Osteocyte (in vitro differentiated cells): ENCODE measurements around the gene APOL3. TPM values are rescaled to one million over a fixed set of nuclear protein-coding genes. Genes with fewer than 3 reads are reported as not detected.
A peak's percentile ranks its signal among the peaks of the same experiment; 100 is the strongest.
"Not testable (repeated sequence)": the region's sequence is repeated elsewhere in the genome, so short reads cannot be mapped to it uniquely, and the experiment has no call there.

ENCODE experiments used
- DNase-seq: peaks from one replicate; pipeline ENCODE4 v3.0.0; 2021; ENCODE audit warnings: mixed read lengths; ENCODE audit not compliant: unreplicated experiment; ENCODE audit errors: extremely low spot score
- H3K27ac Mint-ChIP-seq: one replicate; pipeline ENCODE4 v1.8.0; 2021; ENCODE audit warnings: mild to moderate bottlenecking, mixed read lengths; ENCODE audit not compliant: unreplicated experiment
- H3K27me3 Mint-ChIP-seq: one replicate; pipeline ENCODE4 v1.8.0; 2021; ENCODE audit warnings: mixed read lengths; ENCODE audit not compliant: unreplicated experiment
- H3K36me3 Mint-ChIP-seq: one replicate; pipeline ENCODE4 v1.8.0; 2021; ENCODE audit warnings: mixed read lengths; ENCODE audit not compliant: unreplicated experiment
- H3K4me1 Mint-ChIP-seq: one replicate; pipeline ENCODE4 v1.8.0; 2021; ENCODE audit warnings: mixed read lengths; ENCODE audit not compliant: unreplicated experiment
- H3K4me3 Mint-ChIP-seq: one replicate; pipeline ENCODE4 v1.8.0; 2021; ENCODE audit warnings: mild to moderate bottlenecking, moderate library complexity, mixed read lengths; ENCODE audit not compliant: unreplicated experiment
- H3K9me3 Mint-ChIP-seq: one replicate; pipeline ENCODE4 v1.8.0; 2021; ENCODE audit warnings: mixed read lengths; ENCODE audit not compliant: unreplicated experiment
- long read RNA-seq: library from polyadenylated mRNA; unstranded; transcript quantifications from one replicate; pipeline ENCODE4 v2.0.0, GENCODE V29; 2021
- total RNA-seq: library from RNA; stranded (reverse); gene quantifications from 2 replicates; pipeline ENCODE4 v1.2.1, GENCODE V29; 2021
- TF ChIP-seq, protein P1 (sequence below): fragments of 200-600 bp; sonication (generic); IDR thresholded peaks from 2 replicates; pipeline ENCODE4 v1.5.0; 2021; ENCODE audit warnings: antibody characterized with exemption, mild to moderate bottlenecking, moderate library complexity

The APOL3 gene, protein sequence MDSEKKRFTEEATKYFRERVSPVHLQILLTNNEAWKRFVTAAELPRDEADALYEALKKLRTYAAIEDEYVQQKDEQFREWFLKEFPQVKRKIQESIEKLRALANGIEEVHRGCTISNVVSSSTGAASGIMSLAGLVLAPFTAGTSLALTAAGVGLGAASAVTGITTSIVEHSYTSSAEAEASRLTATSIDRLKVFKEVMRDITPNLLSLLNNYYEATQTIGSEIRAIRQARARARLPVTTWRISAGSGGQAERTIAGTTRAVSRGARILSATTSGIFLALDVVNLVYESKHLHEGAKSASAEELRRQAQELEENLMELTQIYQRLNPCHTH
- 10.1 and 10.8 TPM in 2 replicates for total RNA-seq
- long read RNA-seq, transcript APOL3-201 (3 exons, 2,117 nt), result minor isoform, 7 of 57 reads
- long read RNA-seq, transcript APOL3-205 (4 exons, 2,214 nt), result major isoform, 27 of 57 reads
- long read RNA-seq, partial matches to known transcripts, result 10 of 57 reads
- long read RNA-seq, other reads (novel, unspliced or antisense), result 5 of 57 reads

DNA sequence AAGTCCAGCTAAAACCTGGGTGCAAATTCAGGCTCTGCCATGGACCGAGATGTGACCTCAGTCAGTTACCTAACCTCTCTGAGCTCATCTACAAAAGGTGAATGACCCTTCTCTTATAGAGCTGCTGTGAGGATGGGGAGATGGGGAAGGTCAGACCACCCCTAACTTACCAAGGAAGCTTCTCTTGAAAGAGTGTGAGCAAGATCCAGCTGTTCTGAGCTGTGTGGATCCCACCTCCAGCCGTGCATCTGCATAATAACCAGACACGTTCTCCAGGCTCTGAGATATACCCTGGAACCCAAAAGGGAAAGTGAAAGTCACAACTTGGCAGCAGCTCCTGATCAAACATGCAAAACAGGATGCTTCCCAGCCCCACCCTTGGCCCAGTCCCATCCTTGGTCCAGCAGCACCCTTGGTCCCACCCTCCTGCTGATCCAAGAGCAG, at the start of gene APOL3:
APOL3 (minus strand) TSS at position 257 of the 444 bp plus-strand sequence. CDS start 11,700 bp downstream, outside the sequence.
- H3K9me3 Mint-ChIP-seq, result no peaks in the 10 kb centered on the region
- H3K4me1 Mint-ChIP-seq, result peaks cover 44% of the 10 kb centered on the region
- peak within 1 kb of the TSS; percentile 35 for H3K4me3 Mint-ChIP-seq
- H3K36me3 Mint-ChIP-seq, result no peaks in the 10 kb centered on the region
- peaks cover 25% of the 10 kb centered on the region for H3K27me3 Mint-ChIP-seq
- TF ChIP-seq, protein P1, sequence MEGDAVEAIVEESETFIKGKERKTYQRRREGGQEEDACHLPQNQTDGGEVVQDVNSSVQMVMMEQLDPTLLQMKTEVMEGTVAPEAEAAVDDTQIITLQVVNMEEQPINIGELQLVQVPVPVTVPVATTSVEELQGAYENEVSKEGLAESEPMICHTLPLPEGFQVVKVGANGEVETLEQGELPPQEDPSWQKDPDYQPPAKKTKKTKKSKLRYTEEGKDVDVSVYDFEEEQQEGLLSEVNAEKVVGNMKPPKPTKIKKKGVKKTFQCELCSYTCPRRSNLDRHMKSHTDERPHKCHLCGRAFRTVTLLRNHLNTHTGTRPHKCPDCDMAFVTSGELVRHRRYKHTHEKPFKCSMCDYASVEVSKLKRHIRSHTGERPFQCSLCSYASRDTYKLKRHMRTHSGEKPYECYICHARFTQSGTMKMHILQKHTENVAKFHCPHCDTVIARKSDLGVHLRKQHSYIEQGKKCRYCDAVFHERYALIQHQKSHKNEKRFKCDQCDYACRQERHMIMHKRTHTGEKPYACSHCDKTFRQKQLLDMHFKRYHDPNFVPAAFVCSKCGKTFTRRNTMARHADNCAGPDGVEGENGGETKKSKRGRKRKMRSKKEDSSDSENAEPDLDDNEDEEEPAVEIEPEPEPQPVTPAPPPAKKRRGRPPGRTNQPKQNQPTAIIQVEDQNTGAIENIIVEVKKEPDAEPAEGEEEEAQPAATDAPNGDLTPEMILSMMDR, result no peak
- peak within 1 kb of the TSS; percentile 77 for H3K27ac Mint-ChIP-seq
- no peak for DNase-seq

GRCh38 chr22:36210224-36210623, 49.7 kb upstream of the APOL3 start:
- Mint-ChIP-seq H3K27ac (no peak overlapping the region), H3K4me1 (peaks cover 7% of the 10 kb centered on the region), H3K36me3 (no peaks in the 10 kb centered on the region), H3K9me3 (no peaks in the 10 kb centered on the region), H3K27me3 (peaks cover 42% of the 10 kb centered on the region), H3K4me3 (no peak overlapping the region)
- DNase-seq, result no peak
- TF ChIP-seq, protein P1, result no peak

DNA sequence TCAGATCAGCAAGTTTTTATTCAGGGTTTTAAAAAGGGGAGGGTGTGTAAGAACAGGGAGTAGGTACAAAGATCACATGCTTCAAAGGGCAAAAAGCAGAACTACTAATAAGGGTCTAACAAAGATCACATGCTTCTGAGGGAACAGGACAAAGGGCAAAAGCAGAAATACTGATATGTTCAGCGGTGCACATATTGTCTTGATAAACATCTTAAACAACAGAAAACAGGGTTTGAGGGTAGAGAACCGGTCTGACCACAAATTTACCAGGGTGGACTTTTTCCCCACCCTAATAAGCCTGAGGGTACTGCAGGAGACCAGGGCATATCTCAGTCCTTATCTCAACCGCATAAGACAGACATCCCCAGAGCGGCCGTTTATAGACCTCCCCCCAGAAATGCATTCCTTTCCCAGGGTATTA, 48.9 kb upstream of the APOL3 start:
- DNase-seq, H3K4me3 Mint-ChIP-seq, H3K9me3 Mint-ChIP-seq, H3K36me3 Mint-ChIP-seq, H3K4me1 Mint-ChIP-seq, H3K27ac Mint-ChIP-seq: not testable (repeated sequence)
- H3K27me3 Mint-ChIP-seq, result peaks cover 43% of the 10 kb centered on the region

DNA sequence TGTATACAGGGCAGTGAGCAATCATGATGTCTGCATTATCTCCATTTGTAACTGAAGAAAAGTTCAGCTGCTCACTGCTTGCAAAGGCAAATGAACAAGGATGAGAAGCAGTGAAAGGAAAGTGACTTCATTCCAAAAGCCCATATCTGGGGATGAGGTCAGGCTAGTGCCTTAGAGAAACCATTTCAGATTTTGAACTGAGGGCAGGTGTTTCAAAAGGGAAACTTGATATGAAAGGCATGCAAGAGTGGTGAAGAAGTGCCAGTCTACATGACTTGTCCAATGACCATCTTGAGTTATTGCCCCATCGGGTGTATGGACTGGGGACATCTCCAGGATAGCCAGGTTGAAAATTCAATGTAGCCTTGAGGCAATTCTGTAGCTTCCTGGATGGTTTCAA, 48.4 kb upstream of the APOL3 start:
- TF ChIP-seq, protein P1, result no peak
- H3K27me3 Mint-ChIP-seq, result peaks cover 39% of the 10 kb centered on the region
- H3K4me3 Mint-ChIP-seq, result no peak overlapping the region
- peaks cover 7% of the 10 kb centered on the region for H3K4me1 Mint-ChIP-seq
- no peak for DNase-seq
- H3K36me3 Mint-ChIP-seq, result no peaks in the 10 kb centered on the region
- no peak overlapping the region for H3K27ac Mint-ChIP-seq
- H3K9me3 Mint-ChIP-seq, result no peaks in the 10 kb centered on the region

DNA sequence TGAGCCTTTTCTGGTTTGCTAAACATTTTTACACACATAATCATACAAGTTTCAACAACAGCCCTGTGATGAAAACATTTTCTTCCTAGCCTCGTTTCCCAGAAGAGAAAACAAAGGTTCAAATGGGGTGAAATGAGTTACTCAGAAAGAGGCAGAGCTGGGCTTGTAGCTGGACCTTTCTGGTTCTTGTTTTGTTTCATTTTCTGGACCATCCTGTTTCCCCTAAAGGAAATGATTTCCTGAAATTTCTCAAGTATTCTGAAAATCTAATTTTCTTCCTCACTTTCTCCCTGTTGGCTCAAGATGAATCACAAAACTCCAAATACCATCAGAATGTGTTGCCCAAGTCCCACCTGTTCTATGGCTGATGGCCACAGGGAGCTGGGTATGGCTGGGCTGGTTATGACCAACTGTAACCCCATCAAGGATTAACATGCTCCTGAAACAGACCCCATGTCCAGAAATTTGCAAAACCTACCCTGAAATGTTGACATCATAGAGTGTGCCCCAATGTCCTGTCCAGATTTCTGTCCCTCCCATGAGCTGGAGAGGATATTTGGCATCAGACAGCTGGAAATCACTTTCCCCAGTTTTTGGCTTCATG, 47.7 kb upstream of the APOL3 start:
- H3K36me3 Mint-ChIP-seq, result no peaks in the 10 kb centered on the region
- H3K27ac Mint-ChIP-seq, result no peak overlapping the region
- H3K4me3 Mint-ChIP-seq, result no peak overlapping the region
- no peak for DNase-seq
- peaks cover 37% of the 10 kb centered on the region for H3K27me3 Mint-ChIP-seq
- H3K4me1 Mint-ChIP-seq, result peaks cover 7% of the 10 kb centered on the region
- H3K9me3 Mint-ChIP-seq, result no peaks in the 10 kb centered on the region
- TF ChIP-seq, protein P1, result no peak
